Natural killer cell (primary cell): ENCODE data around the gene CATSPERE. TPM values are rescaled to one million over a fixed set of nuclear protein-coding genes. Genes with fewer than 3 reads are reported as not detected.
"Not testable (repeated sequence)": the region's sequence is repeated elsewhere in the genome, so short reads cannot be mapped to it uniquely, and the experiment has no call there.

ENCODE experiments used
- ATAC-seq, 3 donors: fragments of 150-1000 bp in 2 of 3; fragments of 200-7000 bp in 1 of 3; cut with Tn5 transposase; 1 replicate in 1 of 3; 2 replicates in 2 of 3; pipeline ENCODE4 v1.10.0; 2021; ENCODE audit warnings: mild to moderate bottlenecking in 2 of 3, moderate library complexity in 2 of 3
- DNase-seq, 2 donors: peaks; one replicate each; pipeline versions ENCODE4 v3.0.0 to v3.0.0-alpha.2; 2013 to 2021; ENCODE audit warnings: mixed read lengths in 1 of 2
- H3K27ac ChIP-seq: one replicate; pipeline ENCODE4 v1.5.1; 2013; ENCODE audit warnings: mild to moderate bottlenecking, low read length
- H3K27me3 ChIP-seq: one replicate; pipeline ENCODE4 v1.6.1; 2013; ENCODE audit warnings: low read length; ENCODE audit not compliant: control insufficient read depth, insufficient read depth
- H3K36me3 ChIP-seq: one replicate; pipeline ENCODE4 v1.6.1; 2013; ENCODE audit warnings: low read length; ENCODE audit not compliant: control insufficient read depth, insufficient read depth
- H3K4me1 ChIP-seq: one replicate; pipeline ENCODE4 v1.6.1; 2013; ENCODE audit warnings: low read length; ENCODE audit not compliant: control insufficient read depth, insufficient read depth
- H3K4me3 ChIP-seq: one replicate; pipeline ENCODE4 v1.5.1; 2013; ENCODE audit warnings: low read length
- H3K9me3 ChIP-seq: one replicate; pipeline ENCODE4 v1.6.1; 2013; ENCODE audit warnings: low read length; ENCODE audit not compliant: control insufficient read depth, insufficient read depth
- H3K27ac Mint-ChIP-seq, 2 donors: one replicate each; pipeline ENCODE4 v1.8.0; 2022; ENCODE audit warnings: mild to moderate bottlenecking in 2 of 2, mixed read lengths in 2 of 2, moderate library complexity in 1 of 2
- H3K27me3 Mint-ChIP-seq, 2 donors: one replicate each; pipeline ENCODE4 v1.8.0; 2022; ENCODE audit warnings: low read depth in 2 of 2, mixed read lengths in 2 of 2
- H3K36me3 Mint-ChIP-seq: one replicate; pipeline ENCODE4 v1.8.0; 2022; ENCODE audit warnings: mixed read lengths
- H3K4me1 Mint-ChIP-seq, 2 donors: one replicate each; pipeline ENCODE4 v1.8.0; 2022; ENCODE audit warnings: mixed read lengths in 2 of 2
- H3K4me3 Mint-ChIP-seq: one replicate; pipeline ENCODE4 v1.8.0; 2022; ENCODE audit warnings: mild to moderate bottlenecking, moderate library complexity, mixed read lengths
- H3K9me3 Mint-ChIP-seq, 2 donors: one replicate each; pipeline ENCODE4 v1.8.0; 2022; ENCODE audit warnings: mixed read lengths in 2 of 2
- WGBS: methylation state at CpG from one replicate; pipeline ENCODE4 v1.1.7; 2013; ENCODE audit warnings: missing lambda C conversion rate; ENCODE audit not compliant: insufficient coverage; 5-methylcytosine and 5-hydroxymethylcytosine counted together
- intact Hi-C: fragments of 100-400 bp; cut with micrococcal nuclease; formaldehyde crosslinking; loops from one replicate; pipeline ENCODE4 v1.14.2; 2022
- total RNA-seq, 4 donors: library from RNA; stranded (reverse); fragments of 120-200 nt in 1 of 4; gene quantifications; one replicate each; pipeline versions ENCODE4 v1.2.3 to v1.2.4, GENCODE V29; 2013 to 2022
- TF ChIP-seq, protein P1 (sequence below): fragments of 200-600 bp; IDR thresholded peaks from one replicate; pipeline ENCODE4 v1.8.0; 2022; ENCODE audit warnings: antibody characterized with exemption

Gene CATSPERE
- total RNA-seq, 3 donors from 2014 or later (not counting 1 experiment from before 2014, with no cell fraction given), result 0.79 to 1.4 (median 0.80) TPM

DNA sequence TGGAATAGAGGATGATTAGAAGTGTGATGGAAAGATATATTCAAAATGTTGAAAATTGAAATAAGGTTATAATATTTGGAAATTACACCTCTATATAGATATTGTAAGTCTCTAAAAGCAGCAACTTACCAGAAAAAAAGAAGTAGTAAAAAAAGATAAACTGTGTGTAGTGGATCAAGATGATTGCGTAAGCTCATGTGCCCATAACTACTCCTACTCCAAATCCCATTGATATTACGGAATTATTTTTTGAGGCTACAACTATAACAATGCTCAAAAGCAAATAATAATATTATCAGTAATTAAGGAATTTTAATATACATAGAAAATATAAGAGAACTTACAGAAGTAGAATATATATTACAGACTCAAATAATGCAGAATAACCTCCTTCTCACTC, 33.6 kb downstream of the CATSPERE start:
- no peak overlapping the region for H3K27ac Mint-ChIP-seq
- H3K9me3 Mint-ChIP-seq, result no peaks in the 10 kb centered on the region
- WGBS, result no CpG with 5 or more reads among the region's 2 CpGs
- H3K27me3 ChIP-seq, result no peaks in the 10 kb centered on the region
- no peak overlapping the region for H3K4me3 ChIP-seq
- H3K9me3 ChIP-seq, result no peaks in the 10 kb centered on the region
- ATAC-seq (no peak), DNase-seq (no peak)
- no peaks in the 10 kb centered on the region for H3K4me1 Mint-ChIP-seq
- peaks cover 7 to 8% of the 10 kb centered on the region in 2 donors for H3K27me3 Mint-ChIP-seq
- intact Hi-C loops, result no loop called here
- no peaks in the 10 kb centered on the region for H3K4me1 ChIP-seq
- H3K36me3 Mint-ChIP-seq, result no peaks in the 10 kb centered on the region
- no peaks in the 10 kb centered on the region for H3K36me3 ChIP-seq
- TF ChIP-seq, protein P1, sequence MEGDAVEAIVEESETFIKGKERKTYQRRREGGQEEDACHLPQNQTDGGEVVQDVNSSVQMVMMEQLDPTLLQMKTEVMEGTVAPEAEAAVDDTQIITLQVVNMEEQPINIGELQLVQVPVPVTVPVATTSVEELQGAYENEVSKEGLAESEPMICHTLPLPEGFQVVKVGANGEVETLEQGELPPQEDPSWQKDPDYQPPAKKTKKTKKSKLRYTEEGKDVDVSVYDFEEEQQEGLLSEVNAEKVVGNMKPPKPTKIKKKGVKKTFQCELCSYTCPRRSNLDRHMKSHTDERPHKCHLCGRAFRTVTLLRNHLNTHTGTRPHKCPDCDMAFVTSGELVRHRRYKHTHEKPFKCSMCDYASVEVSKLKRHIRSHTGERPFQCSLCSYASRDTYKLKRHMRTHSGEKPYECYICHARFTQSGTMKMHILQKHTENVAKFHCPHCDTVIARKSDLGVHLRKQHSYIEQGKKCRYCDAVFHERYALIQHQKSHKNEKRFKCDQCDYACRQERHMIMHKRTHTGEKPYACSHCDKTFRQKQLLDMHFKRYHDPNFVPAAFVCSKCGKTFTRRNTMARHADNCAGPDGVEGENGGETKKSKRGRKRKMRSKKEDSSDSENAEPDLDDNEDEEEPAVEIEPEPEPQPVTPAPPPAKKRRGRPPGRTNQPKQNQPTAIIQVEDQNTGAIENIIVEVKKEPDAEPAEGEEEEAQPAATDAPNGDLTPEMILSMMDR, result no peak
- no peak overlapping the region for H3K4me3 Mint-ChIP-seq
- no peak overlapping the region for H3K27ac ChIP-seq

DNA sequence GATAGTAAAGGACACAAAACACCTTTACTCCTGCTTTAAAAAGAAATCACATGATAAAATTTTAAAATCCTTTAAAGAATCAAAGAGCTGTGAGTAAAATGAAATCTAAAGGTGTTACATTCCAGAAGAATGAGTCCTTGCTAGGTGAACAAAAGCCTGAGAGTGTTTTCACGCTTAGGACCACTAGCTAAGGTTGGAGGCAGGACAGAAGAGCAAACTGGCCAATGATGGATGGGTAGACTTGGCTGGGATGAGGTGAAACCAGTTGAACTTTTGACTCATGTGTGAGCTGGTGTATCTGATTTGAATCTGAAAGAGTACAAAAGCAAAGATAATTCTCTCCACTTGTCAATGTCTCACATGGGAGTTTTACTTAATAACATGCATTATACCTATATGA, 35.1 kb downstream of the CATSPERE start:
- H3K27ac Mint-ChIP-seq, result no peak overlapping the region

DNA sequence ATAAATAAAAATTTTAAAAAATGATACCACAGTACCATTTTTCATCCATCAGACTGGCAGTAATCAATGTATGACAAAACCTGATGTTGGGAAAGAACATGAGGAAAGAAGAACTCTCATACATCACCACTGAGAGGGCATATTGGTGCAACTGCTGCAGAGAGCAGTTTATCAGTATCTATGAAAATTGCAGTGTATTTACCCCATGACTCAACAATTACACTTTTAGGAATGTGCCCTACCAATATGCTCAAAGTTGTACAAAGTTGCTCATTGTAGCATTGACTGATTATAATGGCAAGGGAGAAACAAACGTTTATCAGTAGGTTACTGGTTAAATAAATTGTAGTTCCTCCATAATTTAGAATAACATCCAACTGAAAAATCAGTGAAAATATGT, 36.7 kb downstream of the CATSPERE start:
- no peaks in the 10 kb centered on the region for H3K9me3 Mint-ChIP-seq
- H3K36me3 Mint-ChIP-seq, result no peaks in the 10 kb centered on the region
- peaks cover 5 to 13% of the 10 kb centered on the region in 2 donors for H3K27me3 Mint-ChIP-seq
- H3K27ac ChIP-seq, result no peak overlapping the region
- no peak overlapping the region for H3K4me3 ChIP-seq
- DNase-seq (no peak), ATAC-seq (no peak)
- H3K4me1 Mint-ChIP-seq, result no peaks in the 10 kb centered on the region
- TF ChIP-seq, protein P1, result no peak
- no peak overlapping the region for H3K4me3 Mint-ChIP-seq
- no peaks in the 10 kb centered on the region for H3K27me3 ChIP-seq
- H3K4me1 ChIP-seq, result no peaks in the 10 kb centered on the region
- no CpG with 5 or more reads among the region's 1 CpG for WGBS
- H3K27ac Mint-ChIP-seq, result no peak overlapping the region
- H3K9me3 ChIP-seq, result no peaks in the 10 kb centered on the region
- intact Hi-C loops, result no loop called here
- no peaks in the 10 kb centered on the region for H3K36me3 ChIP-seq

More for the DNA sequence above, 35.1 kb downstream of the CATSPERE start:
- Histone ChIP-seq H3K4me1 (no peaks in the 10 kb centered on the region), H3K36me3 (no peaks in the 10 kb centered on the region), H3K27ac (no peak overlapping the region), H3K27me3 (no peaks in the 10 kb centered on the region), H3K4me3 (no peak overlapping the region), H3K9me3 (no peaks in the 10 kb centered on the region)
- intact Hi-C loops, result no loop called here
- Mint-ChIP-seq H3K27me3 (peaks cover 5 to 8% of the 10 kb centered on the region in 2 donors), H3K4me1 (no peaks in the 10 kb centered on the region), H3K4me3 (no peak overlapping the region), H3K9me3 (no peaks in the 10 kb centered on the region), H3K36me3 (no peaks in the 10 kb centered on the region)
- DNase-seq (no peak), ATAC-seq (no peak)
- TF ChIP-seq, protein P1, result no peak
- WGBS, result 91% methylated on average over 1 of the region's 1 CpG

DNA sequence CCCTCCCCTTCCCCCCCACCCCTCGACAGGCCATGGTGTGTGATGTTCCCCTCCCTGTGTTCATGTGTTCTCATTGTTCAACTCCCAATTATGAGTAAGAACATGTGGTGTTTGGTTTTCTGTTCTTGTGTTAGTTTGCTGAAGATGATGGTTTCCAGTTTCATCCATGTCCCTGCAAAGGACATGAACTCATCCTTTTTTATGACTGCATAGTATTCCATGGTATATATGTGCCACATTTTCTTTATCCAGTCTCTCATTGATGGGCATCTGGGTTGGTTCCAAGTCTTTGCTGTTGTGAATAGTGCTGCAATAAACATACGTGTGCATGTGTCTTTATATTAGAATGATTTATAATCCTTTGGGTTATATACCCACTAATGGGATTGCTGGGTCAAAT, 38.4 kb downstream of the CATSPERE start:
- H3K27ac ChIP-seq, H3K4me3 Mint-ChIP-seq, H3K36me3 Mint-ChIP-seq, ATAC-seq, H3K4me1 Mint-ChIP-seq, H3K9me3 Mint-ChIP-seq, intact Hi-C loops, H3K4me3 ChIP-seq, DNase-seq, H3K27me3 ChIP-seq, H3K9me3 ChIP-seq, H3K36me3 ChIP-seq, H3K27ac Mint-ChIP-seq, H3K4me1 ChIP-seq: not testable (repeated sequence)
- no CpG with 5 or more reads among the region's 2 CpGs for WGBS
- H3K27me3 Mint-ChIP-seq, result peaks cover 5 to 14% of the 10 kb centered on the region in 2 donors

DNA sequence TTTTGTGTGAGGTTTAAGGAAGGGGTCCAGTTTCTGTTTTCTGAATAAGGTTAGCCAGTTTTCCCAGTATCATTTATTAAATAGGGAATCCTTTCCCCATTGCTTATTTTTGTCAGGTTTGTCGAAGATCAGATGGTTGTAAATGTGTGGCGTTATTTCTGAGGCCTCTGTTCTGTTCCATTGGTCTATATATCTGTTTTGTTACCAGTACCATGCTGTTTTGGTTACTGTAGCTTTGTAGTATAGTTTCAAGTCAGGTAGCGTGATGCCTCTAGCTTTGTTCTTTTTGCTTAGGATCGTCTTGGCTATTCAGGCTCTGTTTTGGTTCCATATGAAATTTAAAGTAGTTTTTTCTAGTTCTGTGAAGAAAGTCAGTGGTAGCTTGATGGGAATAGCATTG, 39.4 kb downstream of the CATSPERE start:
- H3K9me3 Mint-ChIP-seq, intact Hi-C loops: not testable (repeated sequence)

More for the DNA sequence above, 39.4 kb downstream of the CATSPERE start:
- 89% methylated on average over 4 of the region's 4 CpGs for WGBS
- H3K36me3 ChIP-seq, H3K27me3 ChIP-seq, DNase-seq, H3K4me1 ChIP-seq, H3K27ac ChIP-seq, H3K36me3 Mint-ChIP-seq, H3K27ac Mint-ChIP-seq, H3K4me3 ChIP-seq, H3K4me3 Mint-ChIP-seq, H3K4me1 Mint-ChIP-seq, H3K9me3 ChIP-seq, ATAC-seq: not testable (repeated sequence)
- H3K27me3 Mint-ChIP-seq, result peaks cover 5 to 14% of the 10 kb centered on the region in 2 donors
